CD14-positive monocyte (primary cell): ENCODE data around the gene HOXC13. TPM values are rescaled to one million over a fixed set of nuclear protein-coding genes. Genes with fewer than 3 reads are reported as not detected.

Source experiments
- DNase-seq, 3 donors: peaks; one replicate each; pipeline ENCODE4 v3.0.0-alpha.2; 2011 to 2022
- H2AFZ ChIP-seq: 2 replicates; pipeline ENCODE4 v1.6.0; 2012; ENCODE audit warnings: mild to moderate bottlenecking, low read depth, low read length, inconsistent platforms; ENCODE audit not compliant: insufficient read depth, poor library complexity, severe bottlenecking
- H3K27ac ChIP-seq, 2 donors: 1 replicate in 1 of 2; 2 replicates in 1 of 2; pipeline ENCODE4 v1.5.1; 2012 to 2013; ENCODE audit warnings: low read length in 2 of 2, control low read depth in 1 of 2, inconsistent platforms in 1 of 2, low read depth in 1 of 2, mild to moderate bottlenecking in 1 of 2
- H3K27me3 ChIP-seq, 2 donors: one replicate each; pipeline versions ENCODE4 v1.6.0 to v1.6.1; 2011 to 2013; ENCODE audit warnings: low read length in 2 of 2; ENCODE audit not compliant: control insufficient read depth in 2 of 2, insufficient read depth in 2 of 2
- H3K36me3 ChIP-seq, 2 donors: replicated peaks in 1 of 2; 1 replicate in 1 of 2; 2 replicates in 1 of 2; pipeline versions ENCODE4 v1.5.1 to v1.6.1; 2012 to 2013; ENCODE audit warnings: low read length in 2 of 2, control low read depth in 1 of 2, inconsistent platforms in 1 of 2, mild to moderate bottlenecking in 1 of 2; ENCODE audit not compliant: insufficient read depth in 2 of 2, control insufficient read depth in 1 of 2
- H3K4me1 ChIP-seq, 2 donors: 1 replicate in 1 of 2; 2 replicates in 1 of 2; pipeline versions ENCODE4 v1.5.1 to v1.6.1; 2012 to 2013; ENCODE audit warnings: low read length in 2 of 2, control low read depth in 1 of 2, inconsistent platforms in 1 of 2, mild to moderate bottlenecking in 1 of 2, moderate library complexity in 1 of 2; ENCODE audit not compliant: insufficient read depth in 2 of 2, control insufficient read depth in 1 of 2
- H3K4me2 ChIP-seq: replicated peaks from 2 replicates; pipeline ENCODE3; 2012; ENCODE audit warnings: low read length, moderate library complexity, mild to moderate bottlenecking; ENCODE audit not compliant: poor library complexity, severe bottlenecking; ENCODE audit errors: extremely low read depth
- H3K4me3 ChIP-seq, 3 experiments: fragments of 200-600 bp in 1 of 3; sonication (generic) in 1 of 3; replicated peaks in 1 of 3; 1 replicate in 2 of 3; 2 replicates in 1 of 3; pipeline ENCODE4 v1.5.1; 2011 to 2013; ENCODE audit warnings: low read length in 3 of 3, mild to moderate bottlenecking in 3 of 3, control low read depth in 2 of 3, low read depth in 2 of 3, inconsistent platforms in 1 of 3, moderate library complexity in 1 of 3
- H3K79me2 ChIP-seq: 2 replicates; pipeline ENCODE4 v1.6.0; 2012; ENCODE audit warnings: mild to moderate bottlenecking, control low read depth, inconsistent platforms, low read length, moderate library complexity; ENCODE audit not compliant: insufficient read depth
- H3K9ac ChIP-seq: 2 replicates; pipeline ENCODE4 v1.6.0; 2017; ENCODE audit warnings: low read length, mild to moderate bottlenecking; ENCODE audit not compliant: insufficient read depth, poor library complexity, severe bottlenecking
- H3K9me3 ChIP-seq, 2 donors: replicated peaks in 1 of 2; 1 replicate in 1 of 2; 2 replicates in 1 of 2; pipeline versions ENCODE4 v1.5.1 to v1.6.1; 2012 to 2013; ENCODE audit warnings: low read length in 2 of 2, control low read depth in 1 of 2; ENCODE audit not compliant: control insufficient read depth in 1 of 2, insufficient read depth in 1 of 2
- H4K20me1 ChIP-seq: 2 replicates; pipeline ENCODE4 v1.6.0; 2012; ENCODE audit warnings: mild to moderate bottlenecking, low read length, control low read depth, moderate library complexity; ENCODE audit not compliant: insufficient read depth
- H3K27ac Mint-ChIP-seq, 7 donors: one replicate each; pipeline ENCODE4 v1.8.0; 2020; ENCODE audit warnings: mild to moderate bottlenecking in 7 of 7, mixed read lengths in 7 of 7, moderate library complexity in 6 of 7, inconsistent platforms in 2 of 7
- H3K27me3 Mint-ChIP-seq, 3 donors: one replicate each; pipeline ENCODE4 v1.8.0; 2021 to 2022; ENCODE audit warnings: low read depth in 3 of 3, mild to moderate bottlenecking in 3 of 3, mixed read lengths in 3 of 3, moderate library complexity in 3 of 3, inconsistent platforms in 1 of 3
- H3K36me3 Mint-ChIP-seq, 2 donors: one replicate each; pipeline ENCODE4 v1.8.0; 2020; ENCODE audit warnings: mixed read lengths in 2 of 2, inconsistent platforms in 1 of 2, mild to moderate bottlenecking in 1 of 2
- H3K4me1 Mint-ChIP-seq: one replicate; pipeline ENCODE4 v1.8.0; 2020; ENCODE audit warnings: mild to moderate bottlenecking, mixed read lengths
- H3K4me3 Mint-ChIP-seq, 2 donors: one replicate each; pipeline ENCODE4 v1.8.0; 2020; ENCODE audit warnings: mild to moderate bottlenecking in 2 of 2, mixed read lengths in 2 of 2, moderate library complexity in 1 of 2
- H3K9me3 Mint-ChIP-seq, 7 donors: one replicate each; pipeline ENCODE4 v1.8.0; 2020 to 2022; ENCODE audit warnings: mixed read lengths in 7 of 7, mild to moderate bottlenecking in 6 of 7, moderate library complexity in 6 of 7, inconsistent platforms in 2 of 7
- CTCF ChIP-seq: fragments of 200-600 bp; IDR thresholded peaks from one replicate; pipeline ENCODE4 v1.8.0; 2022; ENCODE audit warnings: antibody characterized with exemption, mild to moderate bottlenecking
- WGBS: methylation state at CpG from one replicate; pipeline ENCODE4 v1.1.5; 2013; ENCODE audit warnings: missing lambda C conversion rate; ENCODE audit not compliant: insufficient coverage; 5-methylcytosine and 5-hydroxymethylcytosine counted together
- intact Hi-C, 2 donors: fragments of 100-400 bp; cut with micrococcal nuclease; formaldehyde crosslinking; loops; one replicate each; pipeline versions ENCODE4 v1.15.0 to v1.15.1; 2023
- polyA plus RNA-seq, 3 donors: library from polyadenylated mRNA; depleted of rRNA in 1 of 3; unstranded in 2 of 3; stranded (reverse) in 1 of 3; fragments of 300-500 nt in 2 of 3; fragments of >200 nt in 1 of 3; fragmentation: Illumina TruSeq in 2 of 3; gene quantifications; 1 replicate in 2 of 3; 2 replicates in 1 of 3; pipeline ENCODE4 v1.2.3, GENCODE V29; 2012 to 2021

HOXC13 gene
- polyA plus RNA-seq, 3 donors: not detected

GRCh38 chr12:53944907-53945847 lies 6.5 kb downstream of the HOXC13 start:
- Histone ChIP-seq H3K9ac (no peak overlapping the region), H3K9me3 (peaks cover 0 to 77% of the 10 kb centered on the region in 2 donors), H3K4me3 (no peak overlapping the region), H3K36me3 (no peaks in the 10 kb centered on the region), H3K4me2 (no peak overlapping the region), H3K27me3 (peaks cover 91 to 99% of the 10 kb centered on the region in 2 donors), H3K27ac (no peak overlapping the region), H2AFZ (no peak overlapping the region), H4K20me1 (no peaks in the 10 kb centered on the region), H3K79me2 (no peaks in the 10 kb centered on the region), H3K4me1 (no peaks in the 10 kb centered on the region)
- no peak for DNase-seq
- Mint-ChIP-seq H3K9me3 (peaks cover 0 to 29% (median 14%) of the 10 kb centered on the region in 7 donors), H3K4me3 (peak overlapping the region in 1 of 2 donors; percentile 82), H3K27ac (no peak overlapping the region), H3K27me3 (peaks cover 96 to 97% (median 96%) of the 10 kb centered on the region in 3 donors), H3K36me3 (peaks cover 2 to 4% of the 10 kb centered on the region in 2 donors), H3K4me1 (peaks cover 1% of the 10 kb centered on the region)
- intact Hi-C loops: no loop called here
- TF ChIP-seq CTCF: no peak
- WGBS: 5% methylated on average over 28 of the region's 51 CpGs

- peak overlapping the region in 1 of 2 donors; percentile 75 for H3K4me3 Mint-ChIP-seq
- Histone ChIP-seq H3K9me3 (peaks cover 0 to 85% of the 10 kb centered on the region in 2 donors), H3K36me3 (no peaks in the 10 kb centered on the region), H3K27ac (no peak overlapping the region), H3K9ac (no peak overlapping the region), H3K4me3 (no peak overlapping the region), H3K4me2 (no peak overlapping the region), H2AFZ (no peak overlapping the region), H3K79me2 (no peaks in the 10 kb centered on the region), H3K27me3 (peaks cover 91 to 100% of the 10 kb centered on the region in 2 donors), H3K4me1 (no peaks in the 10 kb centered on the region), H4K20me1 (no peaks in the 10 kb centered on the region)
- H3K9me3 Mint-ChIP-seq: peaks cover 0 to 29% (median 15%) of the 10 kb centered on the region in 7 donors
- no peak for TF ChIP-seq CTCF
- peaks cover 4 to 5% of the 10 kb centered on the region in 2 donors for H3K36me3 Mint-ChIP-seq
- intact Hi-C loops: no loop called here
- H3K27me3 Mint-ChIP-seq: peaks cover 97 to 99% (median 98%) of the 10 kb centered on the region in 3 donors
- peaks cover 3% of the 10 kb centered on the region for H3K4me1 Mint-ChIP-seq
- DNase-seq: no peak
- no peak overlapping the region for H3K27ac Mint-ChIP-seq
Measured at GRCh38 chr12:53947743-53948142, 9.1 kb downstream of the HOXC13 start.
